SK-N-DZ (cell line): Measurements from ENCODE around the gene SNX14.
A peak's percentile ranks its signal among the peaks of the same experiment; 100 is the strongest.
"Not testable (repeated sequence)": the region's sequence is repeated elsewhere in the genome, so short reads cannot be mapped to it uniquely, and the experiment has no call there.

Source experiments
- DNase-seq: peaks from one replicate; pipeline ENCODE4 v3.0.0-alpha.2; 2015; ENCODE audit warnings: low spot score

Gene SNX14

GRCh38 chr6:85592033-85592432, 1.6 kb downstream of the SNX14 start:
- DNase-seq = no peak

GRCh38 chr6:85591207-85591606, 2.5 kb downstream of the SNX14 start:
- DNase-seq = no peak

GRCh38 chr6:85585741-85586140, 7.9 kb downstream of the SNX14 start:
- DNase-seq = no peak

GRCh38 chr6:85582832-85583231, 10.8 kb downstream of the SNX14 start:
- not testable (repeated sequence) for DNase-seq

GRCh38 chr6:85581572-85581971, 12.1 kb downstream of the SNX14 start:
- no peak for DNase-seq

GRCh38 chr6:85580878-85581267, 12.8 kb downstream of the SNX14 start:
- no peak for DNase-seq

DNA sequence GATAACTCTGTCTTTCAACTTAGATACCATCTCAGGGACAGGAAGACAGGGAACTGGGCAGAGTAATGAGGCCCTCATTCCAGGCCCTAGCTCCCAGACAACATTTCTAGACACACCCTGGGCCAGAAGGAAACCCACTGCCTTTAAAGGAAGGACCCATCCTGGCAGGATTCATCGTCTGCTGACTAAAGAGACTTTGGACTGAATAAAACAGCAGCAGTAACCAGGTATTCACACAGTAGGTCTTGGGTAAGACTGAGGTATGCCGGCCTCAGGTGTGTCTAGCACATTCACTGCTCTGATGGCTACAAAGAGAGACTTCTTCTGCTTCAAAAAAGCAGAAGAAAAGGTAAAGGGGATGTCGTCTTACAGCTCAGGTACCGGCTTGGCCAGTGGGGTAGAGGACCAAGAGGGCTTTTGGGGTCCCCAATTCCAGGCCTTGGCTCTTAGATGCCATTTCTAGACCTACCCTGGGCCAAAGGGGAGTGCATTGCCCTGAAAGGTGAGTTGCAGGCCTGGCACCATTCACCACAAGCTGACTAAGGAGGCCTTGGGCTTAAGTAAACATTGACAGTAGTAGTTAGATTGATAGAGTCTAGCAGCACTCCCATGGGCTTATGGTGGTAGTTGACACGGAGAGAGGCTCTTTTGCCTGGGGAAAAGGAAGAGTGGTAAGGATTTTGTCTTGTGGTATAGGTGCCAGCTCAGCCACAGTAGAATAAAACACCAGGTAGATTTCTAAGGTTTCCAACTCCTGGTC, 13.4 kb downstream of the SNX14 start:
- no peak for DNase-seq

GRCh38 chr6:85579581-85579980, 14.1 kb downstream of the SNX14 start:
- DNase-seq = no peak

DNA sequence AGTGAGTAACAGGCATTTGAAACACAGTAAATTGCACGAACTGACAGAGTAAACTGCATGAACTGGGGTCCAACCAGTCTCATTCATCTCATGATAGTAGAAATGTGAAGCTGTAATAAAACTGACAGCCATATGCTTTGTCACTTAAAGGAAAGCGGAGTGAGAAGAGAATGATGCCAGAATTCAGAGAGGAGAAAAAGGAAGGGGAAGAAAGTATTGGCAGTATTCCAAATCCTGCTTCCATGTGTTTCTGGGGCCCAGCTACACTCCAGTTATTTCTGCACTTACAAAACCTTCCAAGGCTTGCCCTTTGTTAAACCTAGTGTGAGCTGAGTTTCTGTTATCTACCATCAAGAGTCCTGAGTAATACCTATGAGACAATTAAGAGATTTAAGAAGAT, 17.2 kb downstream of the SNX14 start:
- DNase-seq = no peak

- DNase-seq = no peak
Measured at GRCh38 chr6:85574932-85575598, 18.6 kb downstream of the SNX14 start.

- no peak for DNase-seq
Measured at GRCh38 chr6:85569323-85569722, 24.3 kb downstream of the SNX14 start.

- DNase-seq = no peak
Measured at GRCh38 chr6:85568411-85568810, 25.2 kb downstream of the SNX14 start.

GRCh38 chr6:85565736-85566135, 27.9 kb downstream of the SNX14 start:
- DNase-seq = no peak

DNA sequence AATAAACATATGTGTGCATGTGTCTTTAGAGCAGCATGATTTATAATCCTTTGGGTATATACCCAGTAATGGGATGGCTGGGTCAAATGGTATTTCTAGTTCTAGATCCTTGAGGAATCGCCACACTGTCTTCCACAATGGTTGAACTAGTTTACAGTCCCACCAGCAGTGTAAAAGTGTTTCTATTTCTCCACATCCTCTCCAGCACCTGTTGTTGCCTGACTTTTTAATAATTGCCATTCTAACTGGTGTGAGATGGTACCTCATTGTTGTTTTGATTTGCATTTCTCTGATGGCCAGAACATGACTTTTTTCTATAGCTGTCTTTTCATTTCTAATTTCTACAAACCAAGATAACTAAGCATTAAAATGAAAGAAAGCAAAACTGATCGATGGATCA, 29.4 kb downstream of the SNX14 start:
- not testable (repeated sequence) for DNase-seq

DNA sequence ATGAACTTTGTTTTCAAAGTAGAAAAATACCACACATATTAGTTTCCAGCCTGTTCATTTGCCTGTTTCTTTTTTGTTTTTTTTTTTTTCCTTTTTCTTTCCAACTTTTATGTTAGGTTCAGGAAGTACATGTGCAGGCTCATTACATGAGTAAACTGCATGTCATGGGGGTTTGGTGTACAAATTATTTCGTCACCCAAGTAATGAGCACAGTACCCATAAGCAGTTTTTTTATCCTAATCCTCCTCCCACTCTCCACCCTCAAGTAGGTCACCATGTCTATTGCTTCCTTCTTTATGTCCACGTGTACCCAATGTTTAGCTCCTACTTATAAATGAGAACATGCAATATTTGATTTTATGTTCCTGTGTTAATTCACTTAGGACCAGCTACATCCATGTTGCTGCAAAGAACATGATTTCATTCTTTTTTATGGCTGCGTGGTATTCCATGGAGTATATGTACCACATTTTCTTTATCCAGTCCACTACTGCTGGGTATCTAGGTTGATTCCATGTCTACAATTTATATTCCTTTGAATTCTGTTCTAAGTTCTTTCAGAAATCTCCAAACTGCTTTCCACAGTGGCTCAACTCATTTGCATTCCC, 31.8 kb downstream of the SNX14 start:
- no peak for DNase-seq

GRCh38 chr6:85556992-85557668, 36.5 kb downstream of the SNX14 start:
- no peak for DNase-seq

DNA sequence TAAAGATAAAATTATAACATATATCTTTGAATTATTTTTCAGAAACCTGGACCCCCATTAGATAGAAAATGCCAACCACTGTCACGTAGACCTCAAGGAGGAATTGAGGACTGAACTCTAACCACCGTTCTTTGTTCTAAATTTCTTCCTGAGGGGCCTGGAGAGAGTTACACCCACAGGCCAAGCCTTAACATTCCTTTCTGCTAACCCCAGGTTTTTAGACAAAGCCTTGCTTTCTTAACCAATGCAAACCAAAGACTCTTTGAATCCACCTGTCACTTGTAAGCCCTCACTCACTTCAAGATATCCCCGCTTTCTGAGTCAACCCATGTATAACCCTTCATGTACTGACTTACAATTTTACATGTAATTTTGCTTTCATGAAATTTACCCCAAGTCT, 41.0 kb downstream of the SNX14 start:
- DNase-seq = no peak

GRCh38 chr6:85551264-85551663, 42.4 kb downstream of the SNX14 start:
- no peak for DNase-seq

- DNase-seq = no peak
Measured at GRCh38 chr6:85547719-85548118, 45.9 kb downstream of the SNX14 start.

DNA sequence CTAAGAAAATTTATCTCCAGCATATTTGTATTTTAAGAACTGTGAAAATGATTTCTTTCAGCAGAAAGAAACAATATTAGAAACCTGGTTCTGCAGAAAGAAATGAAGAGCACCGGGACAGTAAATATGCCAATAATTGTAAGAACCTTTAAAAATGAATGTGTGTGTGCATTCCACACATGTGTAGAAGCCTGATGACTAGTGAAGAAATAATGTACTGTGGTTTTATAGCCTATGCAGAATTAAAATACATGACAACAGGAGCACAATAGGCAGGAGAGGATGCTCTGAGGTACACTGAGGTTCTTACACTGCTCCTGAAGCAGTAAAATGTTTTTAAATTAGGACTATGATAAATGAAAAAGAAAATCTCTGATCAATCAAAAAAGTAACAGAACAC, 48.9 kb downstream of the SNX14 start:
- DNase-seq = no peak

DNA sequence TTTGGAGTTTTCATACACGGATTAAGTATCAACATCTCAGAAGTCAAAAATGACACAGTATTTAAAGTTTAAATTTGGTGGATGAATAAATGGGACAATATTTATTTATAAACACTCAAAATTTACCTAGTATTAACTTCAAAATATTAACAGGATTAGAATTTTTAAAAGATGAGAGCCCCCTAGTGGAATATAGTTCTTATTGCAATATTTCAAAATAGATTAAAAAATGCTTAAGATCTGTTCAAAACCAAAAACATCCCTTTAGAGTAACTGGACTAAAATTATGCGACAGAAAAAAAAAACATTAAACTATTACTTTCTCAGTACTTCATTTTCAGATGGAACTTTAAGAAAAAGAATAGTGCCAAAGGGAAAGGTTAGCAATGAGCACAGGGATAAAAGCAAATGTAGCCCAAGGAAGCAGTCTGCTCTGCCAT, 56.6 kb downstream of the SNX14 start:
- DNase-seq = peak; percentile 9

- DNase-seq = not testable (repeated sequence)
Measured at GRCh38 chr6:85524281-85524680, 69.4 kb downstream of the SNX14 start.
